ENCODE measurements around the gene HS6ST3.

DNA sequence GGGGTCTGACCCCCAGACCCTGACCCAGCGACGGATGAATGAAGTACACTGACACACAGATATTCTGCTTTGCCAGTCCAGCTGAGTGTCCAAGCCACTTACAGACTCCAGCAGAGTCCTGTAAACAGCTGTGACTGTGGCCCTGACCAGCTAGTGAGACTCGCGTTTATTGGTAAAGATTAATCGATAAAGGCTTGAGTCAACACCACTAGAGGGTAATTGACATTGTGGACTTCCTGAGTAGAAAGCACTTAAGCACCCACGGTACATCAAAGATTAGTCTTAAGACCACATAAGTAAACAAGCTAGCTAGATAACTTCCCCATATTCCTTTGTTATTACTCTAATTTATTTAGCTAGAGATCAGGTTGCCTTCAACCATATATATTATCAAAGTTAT, 758.4 kb downstream of the HS6ST3 start:
- TF ChIP-seq EZH2 (IDR thresholded peaks at IDR 0.05; ENCODE audit: borderline replicate concordance, low read depth, low read length, severe bottlenecking) = no peak
- TF ChIP-seq, protein P1, sequence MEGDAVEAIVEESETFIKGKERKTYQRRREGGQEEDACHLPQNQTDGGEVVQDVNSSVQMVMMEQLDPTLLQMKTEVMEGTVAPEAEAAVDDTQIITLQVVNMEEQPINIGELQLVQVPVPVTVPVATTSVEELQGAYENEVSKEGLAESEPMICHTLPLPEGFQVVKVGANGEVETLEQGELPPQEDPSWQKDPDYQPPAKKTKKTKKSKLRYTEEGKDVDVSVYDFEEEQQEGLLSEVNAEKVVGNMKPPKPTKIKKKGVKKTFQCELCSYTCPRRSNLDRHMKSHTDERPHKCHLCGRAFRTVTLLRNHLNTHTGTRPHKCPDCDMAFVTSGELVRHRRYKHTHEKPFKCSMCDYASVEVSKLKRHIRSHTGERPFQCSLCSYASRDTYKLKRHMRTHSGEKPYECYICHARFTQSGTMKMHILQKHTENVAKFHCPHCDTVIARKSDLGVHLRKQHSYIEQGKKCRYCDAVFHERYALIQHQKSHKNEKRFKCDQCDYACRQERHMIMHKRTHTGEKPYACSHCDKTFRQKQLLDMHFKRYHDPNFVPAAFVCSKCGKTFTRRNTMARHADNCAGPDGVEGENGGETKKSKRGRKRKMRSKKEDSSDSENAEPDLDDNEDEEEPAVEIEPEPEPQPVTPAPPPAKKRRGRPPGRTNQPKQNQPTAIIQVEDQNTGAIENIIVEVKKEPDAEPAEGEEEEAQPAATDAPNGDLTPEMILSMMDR (IDR thresholded peaks at IDR 0.05; ENCODE audit: extremely low read depth in 1 of 2, insufficient read depth in 1 of 2, low read depth in 1 of 2, low read length in 2 of 2) = no peak
- TF ChIP-seq POLR2AphosphoS5 (IDR thresholded peaks at IDR 0.05; ENCODE audit: insufficient read depth, low read depth, low read length) = no peak
- TF ChIP-seq, protein P2, sequence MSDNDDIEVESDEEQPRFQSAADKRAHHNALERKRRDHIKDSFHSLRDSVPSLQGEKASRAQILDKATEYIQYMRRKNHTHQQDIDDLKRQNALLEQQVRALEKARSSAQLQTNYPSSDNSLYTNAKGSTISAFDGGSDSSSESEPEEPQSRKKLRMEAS (IDR thresholded peaks at IDR 0.05; ENCODE audit: insufficient read depth, insufficient read length) = no peak
- no peak for TF ChIP-seq MYC (IDR thresholded peaks at IDR 0.05; ENCODE audit: low read depth, low read length)

Data from endothelial cell of umbilical vein (primary cell).